HG03045 (cell line): Measurements from ENCODE around the gene PIK3R2.
A peak's percentile ranks its signal among the peaks of the same experiment; 100 is the strongest.

Experiments
- ATAC-seq: cut with Tn5 transposase; IDR thresholded peaks from one replicate; pipeline ENCODE4 v1.9.1; 2021; ENCODE audit warnings: mild to moderate bottlenecking, moderate library complexity; ENCODE audit not compliant: unreplicated experiment

Gene PIK3R2

GRCh38 chr19:18171605-18172327 lies 18.8 kb downstream of the PIK3R2 start:
- ATAC-seq: no peak

- ATAC-seq: no peak
Measured at GRCh38 chr19:18172331-18173053, 19.5 kb downstream of the PIK3R2 start.

GRCh38 chr19:18173054-18173571 lies 20.1 kb downstream of the PIK3R2 start:
- ATAC-seq: no peak

GRCh38 chr19:18173572-18174288 lies 20.8 kb downstream of the PIK3R2 start, which contains the start of gene IFI30:
TSS of gene IFI30 (plus strand) at chr19:18173813. CDS start at chr19:18173842, 29 bp downstream.
- peak; percentile 51 for ATAC-seq

- ATAC-seq: no peak
Measured at GRCh38 chr19:18174983-18175382, 22.0 kb downstream of the PIK3R2 start.

- ATAC-seq: no peak
Measured at GRCh38 chr19:18176367-18177310, 23.7 kb downstream of the PIK3R2 start.

- no peak for ATAC-seq
Measured at GRCh38 chr19:18179957-18180356, 27.0 kb downstream of the PIK3R2 start.

- no peak for ATAC-seq
Measured at GRCh38 chr19:18183529-18183928, 30.6 kb downstream of the PIK3R2 start.

GRCh38 chr19:18185538-18185937 lies 32.6 kb downstream of the PIK3R2 start:
- no peak for ATAC-seq

- no peak for ATAC-seq
Measured at GRCh38 chr19:18190278-18190677, 37.3 kb downstream of the PIK3R2 start.

- no peak for ATAC-seq
Measured at GRCh38 chr19:18191640-18192062, 38.7 kb downstream of the PIK3R2 start.

- ATAC-seq: peak; percentile 89
Measured at GRCh38 chr19:18192673-18193387, 39.9 kb downstream of the PIK3R2 start, which contains the start of gene MPV17L2. TSS of gene MPV17L2 (plus strand) at chr19:18193218. CDS start at chr19:18193282, 64 bp downstream.

- no peak for ATAC-seq
Measured at GRCh38 chr19:18193388-18194180, 40.6 kb downstream of the PIK3R2 start.

- no peak for ATAC-seq
Measured at GRCh38 chr19:18194181-18194530, 41.2 kb downstream of the PIK3R2 start.

GRCh38 chr19:18194554-18195238 lies 41.7 kb downstream of the PIK3R2 start:
- ATAC-seq: no peak

- ATAC-seq: no peak
Measured at GRCh38 chr19:18196511-18196845, 43.5 kb downstream of the PIK3R2 start.

GRCh38 chr19:18197306-18197705 lies 44.3 kb downstream of the PIK3R2 start:
- ATAC-seq: no peak

- no peak for ATAC-seq
Measured at GRCh38 chr19:18197941-18198340, 45.0 kb downstream of the PIK3R2 start.
